Activated naive CD8-positive, alpha-beta T cell (primary cell): ENCODE measurements around the gene KCNMA1.

Source experiments
- H3K27ac Mint-ChIP-seq: one replicate; pipeline ENCODE4 v1.8.0; 2021; ENCODE audit warnings: mixed read lengths
- H3K27me3 Mint-ChIP-seq: one replicate; pipeline ENCODE4 v1.8.0; 2021; ENCODE audit warnings: mixed read lengths
- H3K36me3 Mint-ChIP-seq: one replicate; pipeline ENCODE4 v1.8.0; 2021; ENCODE audit warnings: mixed read lengths
- H3K4me1 Mint-ChIP-seq: one replicate; pipeline ENCODE4 v1.8.0; 2021; ENCODE audit warnings: low read depth, mixed read lengths
- H3K4me3 Mint-ChIP-seq: one replicate; pipeline ENCODE4 v1.8.0; 2021; ENCODE audit warnings: mild to moderate bottlenecking, mixed read lengths
- H3K9me3 Mint-ChIP-seq: one replicate; pipeline ENCODE4 v1.8.0; 2021; ENCODE audit warnings: low read depth, mixed read lengths

The KCNMA1 gene

GRCh38 chr10:77196614-77197013, 441.0 kb downstream of the KCNMA1 start:
- Mint-ChIP-seq H3K27me3 (peaks cover 3% of the 10 kb centered on the region), H3K27ac (no peak overlapping the region), H3K36me3 (no peaks in the 10 kb centered on the region), H3K9me3 (no peaks in the 10 kb centered on the region), H3K4me3 (no peak overlapping the region), H3K4me1 (no peaks in the 10 kb centered on the region)

DNA sequence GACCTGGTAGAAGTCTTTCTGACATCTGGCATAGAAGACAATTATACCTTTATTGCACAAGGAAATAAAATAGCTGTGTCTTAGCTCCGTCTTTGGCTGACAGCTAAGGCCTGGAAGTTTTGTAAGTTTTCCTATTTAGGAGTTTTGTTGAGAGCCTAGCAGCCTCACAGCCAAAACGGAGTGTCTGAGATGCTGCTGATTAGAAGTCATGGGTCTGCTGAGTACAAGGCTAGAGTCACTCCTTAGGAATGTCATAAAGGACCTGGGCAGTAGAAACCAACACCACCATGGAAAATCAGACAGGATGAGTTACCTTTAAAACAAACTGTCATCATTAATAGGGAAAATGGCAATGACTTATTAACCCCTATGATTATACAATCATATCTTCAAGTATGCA, 442.5 kb downstream of the KCNMA1 start:
- Mint-ChIP-seq H3K4me1 (no peaks in the 10 kb centered on the region), H3K4me3 (no peak overlapping the region), H3K27ac (no peak overlapping the region), H3K9me3 (no peaks in the 10 kb centered on the region), H3K27me3 (peaks cover 3% of the 10 kb centered on the region), H3K36me3 (no peaks in the 10 kb centered on the region)

GRCh38 chr10:77193001-77193400, 444.6 kb downstream of the KCNMA1 start:
- peaks cover 3% of the 10 kb centered on the region for H3K27me3 Mint-ChIP-seq
- H3K4me1 Mint-ChIP-seq: no peaks in the 10 kb centered on the region
- H3K9me3 Mint-ChIP-seq: no peaks in the 10 kb centered on the region
- no peaks in the 10 kb centered on the region for H3K36me3 Mint-ChIP-seq
- no peak overlapping the region for H3K4me3 Mint-ChIP-seq
- H3K27ac Mint-ChIP-seq: no peak overlapping the region

DNA sequence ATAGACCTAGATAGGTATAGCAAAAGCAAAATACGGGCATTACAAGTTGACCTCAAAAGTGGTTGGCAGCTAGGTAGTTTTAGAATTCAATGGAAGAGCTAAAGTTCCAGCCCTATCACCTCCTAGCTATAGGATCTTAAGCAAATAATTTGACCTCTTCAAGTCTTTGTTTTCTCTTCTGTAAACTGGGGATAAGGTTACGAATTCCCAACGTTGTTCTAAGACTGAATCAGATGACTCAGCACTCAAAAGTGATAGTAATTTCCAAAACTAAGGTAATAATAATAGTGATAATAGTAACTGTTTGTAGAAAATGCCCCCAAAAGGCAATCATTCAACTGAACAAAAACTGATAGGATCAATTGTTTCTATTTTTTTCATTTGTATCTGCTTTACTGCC, 445.2 kb downstream of the KCNMA1 start:
- Mint-ChIP-seq H3K9me3 (no peaks in the 10 kb centered on the region), H3K27ac (no peak overlapping the region), H3K4me1 (no peaks in the 10 kb centered on the region), H3K27me3 (peaks cover 3% of the 10 kb centered on the region), H3K36me3 (no peaks in the 10 kb centered on the region), H3K4me3 (no peak overlapping the region)

DNA sequence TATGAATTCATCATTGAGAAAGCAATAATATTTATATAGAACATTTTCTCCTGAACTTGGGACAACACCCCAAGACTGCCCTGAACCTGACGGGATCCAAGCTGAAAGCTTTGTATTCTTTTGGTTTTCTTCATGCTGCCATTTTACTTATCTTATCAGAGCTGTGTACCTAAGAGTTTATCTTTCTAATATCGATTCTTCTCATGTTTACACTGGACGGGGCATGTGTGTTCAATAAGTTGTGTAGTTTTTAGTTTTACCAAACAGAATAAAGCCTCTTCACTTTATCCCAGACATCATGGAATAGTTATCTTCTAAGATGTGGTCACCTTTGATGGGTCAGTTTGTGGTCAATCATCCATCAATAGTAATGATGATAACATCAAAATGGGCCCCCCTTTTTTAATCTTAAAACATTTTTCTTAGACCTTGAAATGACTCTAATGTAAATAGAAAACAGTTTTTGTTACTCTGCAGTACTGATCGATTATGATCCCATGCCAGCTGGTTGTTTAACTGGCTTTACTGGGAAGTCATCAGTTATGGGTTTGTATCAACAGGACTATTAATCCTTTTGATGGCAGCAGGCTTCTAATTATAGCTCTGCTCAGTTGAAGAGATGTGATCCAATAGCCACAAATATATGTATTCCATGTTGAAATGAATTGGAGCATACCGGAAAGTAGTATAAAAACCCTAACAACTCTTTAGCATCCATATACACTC, 446.1 kb downstream of the KCNMA1 start:
- no peaks in the 10 kb centered on the region for H3K9me3 Mint-ChIP-seq
- H3K4me3 Mint-ChIP-seq: no peak overlapping the region
- peaks cover 3% of the 10 kb centered on the region for H3K27me3 Mint-ChIP-seq

GRCh38 chr10:77190291-77190690, 447.3 kb downstream of the KCNMA1 start:
- Mint-ChIP-seq H3K4me3 (no peak overlapping the region), H3K9me3 (no peaks in the 10 kb centered on the region), H3K27ac (no peak overlapping the region), H3K27me3 (peaks cover 3% of the 10 kb centered on the region), H3K4me1 (no peaks in the 10 kb centered on the region), H3K36me3 (no peaks in the 10 kb centered on the region)

More for the DNA sequence above, 446.1 kb downstream of the KCNMA1 start:
- Mint-ChIP-seq H3K36me3 (no peaks in the 10 kb centered on the region), H3K4me1 (no peaks in the 10 kb centered on the region), H3K27ac (no peak overlapping the region)

DNA sequence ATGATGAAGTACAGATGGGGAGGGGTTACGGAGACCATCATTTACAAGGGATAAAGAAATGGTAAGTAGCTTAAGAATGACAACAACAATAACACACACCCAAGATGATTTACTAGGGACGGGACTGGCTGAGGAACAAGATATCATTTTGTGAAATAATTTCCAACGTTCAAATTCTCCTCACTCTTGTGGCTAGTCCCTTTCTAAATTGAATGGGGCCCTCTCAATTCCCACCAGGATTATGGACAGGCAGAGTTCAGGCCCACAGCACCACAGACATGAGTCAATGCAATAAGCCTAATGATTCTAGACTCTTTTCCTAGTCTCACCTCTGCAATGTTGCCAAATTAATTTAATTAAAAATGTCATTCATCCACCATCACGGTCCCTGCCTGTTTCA, 448.1 kb downstream of the KCNMA1 start:
- H3K27me3 Mint-ChIP-seq: peaks cover 3% of the 10 kb centered on the region
- no peak overlapping the region for H3K4me3 Mint-ChIP-seq
- H3K4me1 Mint-ChIP-seq: no peaks in the 10 kb centered on the region
- no peaks in the 10 kb centered on the region for H3K36me3 Mint-ChIP-seq
- H3K27ac Mint-ChIP-seq: no peak overlapping the region
- H3K9me3 Mint-ChIP-seq: no peaks in the 10 kb centered on the region

- Mint-ChIP-seq H3K4me1 (no peaks in the 10 kb centered on the region), H3K4me3 (no peak overlapping the region), H3K9me3 (no peaks in the 10 kb centered on the region), H3K27me3 (peaks cover 3% of the 10 kb centered on the region), H3K36me3 (no peaks in the 10 kb centered on the region), H3K27ac (no peak overlapping the region)
Measured at GRCh38 chr10:77189075-77189474, 448.5 kb downstream of the KCNMA1 start.

DNA sequence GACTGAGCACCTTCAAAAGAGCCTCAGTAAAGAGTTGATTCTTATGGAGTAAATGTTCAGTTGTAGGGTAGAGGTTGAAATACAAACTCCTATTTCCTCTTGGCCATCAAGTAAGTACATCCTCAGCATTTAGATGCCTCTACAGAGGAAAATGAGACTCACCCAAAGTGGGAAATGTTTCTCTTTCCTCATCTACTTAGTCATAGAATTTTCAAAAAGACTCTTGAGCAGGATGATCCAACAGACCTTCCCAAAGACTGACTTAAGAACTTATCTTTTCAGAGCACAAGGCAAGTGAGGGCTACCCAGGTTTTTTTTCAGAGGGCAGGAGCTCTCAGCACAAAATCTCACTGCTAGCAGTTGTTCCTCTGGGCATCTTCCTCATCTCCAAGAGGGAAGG, 449.1 kb downstream of the KCNMA1 start:
- Mint-ChIP-seq H3K27ac (no peak overlapping the region), H3K4me3 (no peak overlapping the region), H3K4me1 (no peaks in the 10 kb centered on the region), H3K27me3 (peaks cover 2% of the 10 kb centered on the region), H3K9me3 (no peaks in the 10 kb centered on the region), H3K36me3 (no peaks in the 10 kb centered on the region)

GRCh38 chr10:77188000-77188395, 449.6 kb downstream of the KCNMA1 start:
- H3K9me3 Mint-ChIP-seq: no peaks in the 10 kb centered on the region
- H3K27ac Mint-ChIP-seq: no peak overlapping the region
- H3K27me3 Mint-ChIP-seq: no peaks in the 10 kb centered on the region
- H3K4me1 Mint-ChIP-seq: no peaks in the 10 kb centered on the region
- H3K4me3 Mint-ChIP-seq: no peak overlapping the region
- H3K36me3 Mint-ChIP-seq: no peaks in the 10 kb centered on the region

- H3K27ac Mint-ChIP-seq: no peak overlapping the region
- H3K36me3 Mint-ChIP-seq: no peaks in the 10 kb centered on the region
- H3K9me3 Mint-ChIP-seq: no peaks in the 10 kb centered on the region
- no peak overlapping the region for H3K4me3 Mint-ChIP-seq
- H3K4me1 Mint-ChIP-seq: no peaks in the 10 kb centered on the region
- H3K27me3 Mint-ChIP-seq: no peaks in the 10 kb centered on the region
Measured at GRCh38 chr10:77187376-77187999, 450.1 kb downstream of the KCNMA1 start.

DNA sequence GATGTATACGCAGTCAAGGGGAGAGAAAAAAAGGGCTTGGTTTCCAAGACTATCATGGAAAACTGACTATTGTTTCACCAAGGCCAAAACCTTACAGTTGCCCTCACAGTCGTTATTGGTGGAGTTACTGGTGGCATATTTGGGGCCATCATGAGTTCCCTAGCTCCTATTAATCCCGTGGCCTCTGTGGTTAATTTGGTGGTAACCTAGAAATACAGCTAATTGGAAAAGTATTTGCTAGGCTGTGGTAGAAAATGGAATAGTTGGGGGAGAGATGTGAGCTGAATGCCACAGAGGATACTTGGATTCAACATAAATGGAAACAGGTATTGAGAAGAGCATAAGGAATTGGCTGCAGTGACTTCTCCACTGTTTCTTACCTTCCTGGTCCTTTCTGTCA, 450.7 kb downstream of the KCNMA1 start:
- H3K27ac Mint-ChIP-seq: no peak overlapping the region
- H3K4me3 Mint-ChIP-seq: no peak overlapping the region
- no peaks in the 10 kb centered on the region for H3K27me3 Mint-ChIP-seq
- no peaks in the 10 kb centered on the region for H3K9me3 Mint-ChIP-seq
- no peaks in the 10 kb centered on the region for H3K36me3 Mint-ChIP-seq
- no peaks in the 10 kb centered on the region for H3K4me1 Mint-ChIP-seq

DNA sequence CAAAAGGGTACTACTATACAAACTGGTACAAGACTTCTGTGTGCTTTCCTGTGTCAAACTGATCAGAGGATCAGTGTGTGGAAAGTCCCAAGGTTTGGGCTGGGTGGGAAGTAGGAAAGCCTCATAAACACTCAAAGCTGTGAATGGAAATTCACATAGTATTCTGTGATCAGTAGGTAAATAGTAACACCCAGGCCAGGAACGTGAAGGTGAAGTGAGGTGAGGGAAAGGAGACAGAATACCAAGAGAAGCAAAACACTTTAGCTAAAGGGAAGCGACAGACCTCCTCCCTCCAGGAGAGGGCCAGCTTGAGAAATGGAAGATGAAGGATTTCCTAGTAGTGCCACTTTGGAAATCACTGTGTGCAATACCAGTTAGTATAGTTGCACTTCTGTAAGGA, 451.9 kb downstream of the KCNMA1 start:
- Mint-ChIP-seq H3K27ac (no peak overlapping the region), H3K27me3 (peaks cover 1% of the 10 kb centered on the region), H3K9me3 (no peaks in the 10 kb centered on the region), H3K4me1 (no peaks in the 10 kb centered on the region), H3K36me3 (no peaks in the 10 kb centered on the region), H3K4me3 (no peak overlapping the region)

DNA sequence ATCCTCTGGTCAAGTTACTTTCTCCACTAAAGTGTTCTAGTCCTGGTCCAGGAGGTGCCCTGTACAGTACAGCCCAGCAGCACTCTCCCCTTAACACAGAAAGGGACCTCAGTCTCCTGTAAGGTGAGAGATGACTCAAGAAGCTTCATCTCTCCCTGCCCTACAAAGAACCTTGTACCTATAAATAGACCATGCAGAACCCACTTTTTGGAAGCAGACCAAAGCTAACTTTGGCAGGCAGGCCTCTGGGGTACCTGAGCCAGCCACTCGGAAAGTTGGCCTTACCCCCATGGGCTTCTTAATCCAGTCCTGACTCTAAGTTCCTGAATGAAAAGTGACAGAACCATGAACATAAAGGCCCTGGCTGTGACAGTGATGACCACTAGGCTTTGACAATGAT, 454.8 kb downstream of the KCNMA1 start:
- Mint-ChIP-seq H3K27ac (no peak overlapping the region), H3K4me3 (no peak overlapping the region), H3K9me3 (no peaks in the 10 kb centered on the region), H3K36me3 (no peaks in the 10 kb centered on the region), H3K27me3 (peaks cover 2% of the 10 kb centered on the region), H3K4me1 (no peaks in the 10 kb centered on the region)

- Mint-ChIP-seq H3K9me3 (no peaks in the 10 kb centered on the region), H3K27ac (no peak overlapping the region), H3K4me1 (no peaks in the 10 kb centered on the region), H3K36me3 (no peaks in the 10 kb centered on the region), H3K4me3 (no peak overlapping the region), H3K27me3 (peaks cover 2% of the 10 kb centered on the region)
Measured at GRCh38 chr10:77180794-77181193, 456.8 kb downstream of the KCNMA1 start.

GRCh38 chr10:77180104-77180503, 457.5 kb downstream of the KCNMA1 start:
- no peaks in the 10 kb centered on the region for H3K4me1 Mint-ChIP-seq

More at GRCh38 chr10:77180104-77180503, 457.5 kb downstream of the KCNMA1 start:
- no peak overlapping the region for H3K4me3 Mint-ChIP-seq
- no peak overlapping the region for H3K27ac Mint-ChIP-seq
- H3K9me3 Mint-ChIP-seq: no peaks in the 10 kb centered on the region
- H3K36me3 Mint-ChIP-seq: no peaks in the 10 kb centered on the region
- H3K27me3 Mint-ChIP-seq: peaks cover 2% of the 10 kb centered on the region
